Right lobe of liver (tissue), 4 donors: ENCODE measurements around the gene PRDM15.

Experiments used
- POLR2A ChIP-seq: fragments of 450-650 bp; IDR thresholded peaks from one replicate; pipeline ENCODE4 v1.6.1; 2017; ENCODE audit warnings: antibody characterized with exemption, mild to moderate bottlenecking
- TF ChIP-seq, protein P1 (sequence below), 4 donors: fragments of 200-600 bp in 3 of 4; fragments of 450-650 bp in 1 of 4; IDR thresholded peaks; one replicate each; pipeline versions ENCODE4 v1.5.1 to v1.8.0; 2016 to 2022; ENCODE audit warnings: antibody characterized with exemption in 4 of 4, mild to moderate bottlenecking in 2 of 4
- donor health status: DM: no; HTN: no; CAD: no.
- donor health status: DM: no; HTN: no; CAD: no.
- donor health status: DM: no; HTN: yes; CAD: no.

DNA sequence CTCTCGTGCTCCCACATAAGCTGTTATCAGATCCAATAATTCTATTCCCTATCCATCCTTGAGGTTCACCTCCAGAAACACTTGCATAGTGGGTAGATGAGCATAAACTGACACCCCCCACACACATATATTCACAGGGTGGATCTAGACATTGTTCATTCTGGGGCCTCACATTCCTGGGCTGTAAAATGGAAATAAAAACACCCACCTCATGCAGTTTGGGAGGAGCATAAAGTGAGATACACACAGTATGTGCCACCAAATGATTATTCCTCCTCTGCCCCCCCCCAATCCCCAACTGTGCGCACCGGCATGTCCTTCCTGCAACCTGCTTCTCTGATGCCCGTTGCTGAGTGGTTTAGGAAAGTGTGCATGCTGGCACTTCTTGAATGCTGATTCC, 17.9 kb downstream of the PRDM15 start:
- TF ChIP-seq, protein P1, sequence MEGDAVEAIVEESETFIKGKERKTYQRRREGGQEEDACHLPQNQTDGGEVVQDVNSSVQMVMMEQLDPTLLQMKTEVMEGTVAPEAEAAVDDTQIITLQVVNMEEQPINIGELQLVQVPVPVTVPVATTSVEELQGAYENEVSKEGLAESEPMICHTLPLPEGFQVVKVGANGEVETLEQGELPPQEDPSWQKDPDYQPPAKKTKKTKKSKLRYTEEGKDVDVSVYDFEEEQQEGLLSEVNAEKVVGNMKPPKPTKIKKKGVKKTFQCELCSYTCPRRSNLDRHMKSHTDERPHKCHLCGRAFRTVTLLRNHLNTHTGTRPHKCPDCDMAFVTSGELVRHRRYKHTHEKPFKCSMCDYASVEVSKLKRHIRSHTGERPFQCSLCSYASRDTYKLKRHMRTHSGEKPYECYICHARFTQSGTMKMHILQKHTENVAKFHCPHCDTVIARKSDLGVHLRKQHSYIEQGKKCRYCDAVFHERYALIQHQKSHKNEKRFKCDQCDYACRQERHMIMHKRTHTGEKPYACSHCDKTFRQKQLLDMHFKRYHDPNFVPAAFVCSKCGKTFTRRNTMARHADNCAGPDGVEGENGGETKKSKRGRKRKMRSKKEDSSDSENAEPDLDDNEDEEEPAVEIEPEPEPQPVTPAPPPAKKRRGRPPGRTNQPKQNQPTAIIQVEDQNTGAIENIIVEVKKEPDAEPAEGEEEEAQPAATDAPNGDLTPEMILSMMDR (IDR thresholded peaks at IDR 0.05) = no peak
- TF ChIP-seq POLR2A = no peak
